ENCODE results near the gene NCAM1. TPM values are rescaled to one million over a fixed set of nuclear protein-coding genes. Genes with fewer than 3 reads are reported as not detected.

The NCAM1 gene
- total and polyA plus RNA-seq, 2 donors (not counting 1 experiment from before 2014, with no cell fraction given), result 0.17 to 2.6 TPM

- Histone ChIP-seq H3K27me3 (ENCODE audit: control insufficient read depth, insufficient read depth, low read length) (no peaks in the 10 kb centered on the region), H3K27ac (ENCODE audit: insufficient read depth, low read length) (no peak overlapping the region), H3K9ac (ENCODE audit: insufficient read depth, low read length) (no peak overlapping the region), H3K4me2 (ENCODE audit: extremely low read depth, insufficient read depth, low read length) (no peak overlapping the region), H3K4me3 (replicated peaks in 1 of 4; ENCODE audit: control extremely low read depth in 1 of 4, insufficient read depth in 1 of 4, low read depth in 3 of 4, low read length in 4 of 4) (no peak overlapping the region), H4K20me1 (ENCODE audit: control insufficient read depth, extremely low read depth, insufficient read depth, low read length) (no peaks in the 10 kb centered on the region), H3K9me3 (ENCODE audit: control insufficient read depth, insufficient read depth, low read depth, low read length) (no peaks in the 10 kb centered on the region), H2AFZ (ENCODE audit: low read length) (no peak overlapping the region), H3K4me1 (ENCODE audit: control insufficient read depth, extremely low read depth, insufficient read depth, low read length) (no peaks in the 10 kb centered on the region), H3K36me3 (ENCODE audit: control insufficient read depth, insufficient read depth, low read length) (no peaks in the 10 kb centered on the region), H3K79me2 (ENCODE audit: control insufficient read depth, insufficient read depth, low read length) (no peaks in the 10 kb centered on the region)
- no peak for DNase-seq (ENCODE audit: low read depth in 2 of 2)
- TF ChIP-seq, protein P1, sequence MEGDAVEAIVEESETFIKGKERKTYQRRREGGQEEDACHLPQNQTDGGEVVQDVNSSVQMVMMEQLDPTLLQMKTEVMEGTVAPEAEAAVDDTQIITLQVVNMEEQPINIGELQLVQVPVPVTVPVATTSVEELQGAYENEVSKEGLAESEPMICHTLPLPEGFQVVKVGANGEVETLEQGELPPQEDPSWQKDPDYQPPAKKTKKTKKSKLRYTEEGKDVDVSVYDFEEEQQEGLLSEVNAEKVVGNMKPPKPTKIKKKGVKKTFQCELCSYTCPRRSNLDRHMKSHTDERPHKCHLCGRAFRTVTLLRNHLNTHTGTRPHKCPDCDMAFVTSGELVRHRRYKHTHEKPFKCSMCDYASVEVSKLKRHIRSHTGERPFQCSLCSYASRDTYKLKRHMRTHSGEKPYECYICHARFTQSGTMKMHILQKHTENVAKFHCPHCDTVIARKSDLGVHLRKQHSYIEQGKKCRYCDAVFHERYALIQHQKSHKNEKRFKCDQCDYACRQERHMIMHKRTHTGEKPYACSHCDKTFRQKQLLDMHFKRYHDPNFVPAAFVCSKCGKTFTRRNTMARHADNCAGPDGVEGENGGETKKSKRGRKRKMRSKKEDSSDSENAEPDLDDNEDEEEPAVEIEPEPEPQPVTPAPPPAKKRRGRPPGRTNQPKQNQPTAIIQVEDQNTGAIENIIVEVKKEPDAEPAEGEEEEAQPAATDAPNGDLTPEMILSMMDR (conservative IDR thresholded peaks at IDR 0.05 in 1 of 2, IDR thresholded peaks at IDR 0.05 in 1 of 2; ENCODE audit: low read depth in 1 of 2, low read length in 2 of 2), result no peak
- no peak for TF ChIP-seq EZH2 (IDR thresholded peaks at IDR 0.05; ENCODE audit: low read length, missing control alignments)
Observed at GRCh38 chr11:113255096-113255495, 293.9 kb downstream of the NCAM1 start.

DNA sequence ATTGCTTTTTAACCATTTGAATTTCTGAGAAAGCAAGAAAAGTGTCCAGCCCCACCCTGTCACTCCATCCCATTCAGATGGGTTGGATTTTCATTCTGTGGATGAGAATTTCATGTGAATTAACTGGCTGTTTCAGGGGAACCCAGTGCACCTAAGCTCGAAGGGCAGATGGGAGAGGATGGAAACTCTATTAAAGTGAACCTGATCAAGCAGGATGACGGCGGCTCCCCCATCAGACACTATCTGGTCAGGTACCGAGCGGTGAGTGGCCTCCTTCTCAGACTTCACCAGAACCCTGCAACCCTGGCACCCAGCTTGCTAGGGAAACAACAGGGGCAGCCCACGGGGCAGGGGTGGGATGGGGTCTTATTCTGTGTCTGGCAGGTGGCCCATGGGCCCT lies 294.5 kb downstream of the NCAM1 start:
- TF ChIP-seq EZH2 (IDR thresholded peaks at IDR 0.05; ENCODE audit: low read length, missing control alignments), result no peak
- TF ChIP-seq, protein P1 (conservative IDR thresholded peaks at IDR 0.05 in 1 of 2, IDR thresholded peaks at IDR 0.05 in 1 of 2; ENCODE audit: low read depth in 1 of 2, low read length in 2 of 2), result no peak
- Histone ChIP-seq H3K27me3 (ENCODE audit: control insufficient read depth, insufficient read depth, low read length) (no peaks in the 10 kb centered on the region), H3K4me2 (ENCODE audit: extremely low read depth, insufficient read depth, low read length) (no peak overlapping the region), H3K9me3 (ENCODE audit: control insufficient read depth, insufficient read depth, low read depth, low read length) (no peaks in the 10 kb centered on the region), H3K9ac (ENCODE audit: insufficient read depth, low read length) (no peak overlapping the region), H4K20me1 (ENCODE audit: control insufficient read depth, extremely low read depth, insufficient read depth, low read length) (no peaks in the 10 kb centered on the region), H3K79me2 (ENCODE audit: control insufficient read depth, insufficient read depth, low read length) (no peaks in the 10 kb centered on the region), H3K27ac (ENCODE audit: insufficient read depth, low read length) (no peak overlapping the region), H3K4me1 (ENCODE audit: control insufficient read depth, extremely low read depth, insufficient read depth, low read length) (no peaks in the 10 kb centered on the region), H3K36me3 (ENCODE audit: control insufficient read depth, insufficient read depth, low read length) (no peaks in the 10 kb centered on the region), H3K4me3 (replicated peaks in 1 of 4; ENCODE audit: control extremely low read depth in 1 of 4, insufficient read depth in 1 of 4, low read depth in 3 of 4, low read length in 4 of 4) (no peak overlapping the region), H2AFZ (ENCODE audit: low read length) (no peak overlapping the region)
- no peak for DNase-seq (ENCODE audit: low read depth in 2 of 2)

DNA sequence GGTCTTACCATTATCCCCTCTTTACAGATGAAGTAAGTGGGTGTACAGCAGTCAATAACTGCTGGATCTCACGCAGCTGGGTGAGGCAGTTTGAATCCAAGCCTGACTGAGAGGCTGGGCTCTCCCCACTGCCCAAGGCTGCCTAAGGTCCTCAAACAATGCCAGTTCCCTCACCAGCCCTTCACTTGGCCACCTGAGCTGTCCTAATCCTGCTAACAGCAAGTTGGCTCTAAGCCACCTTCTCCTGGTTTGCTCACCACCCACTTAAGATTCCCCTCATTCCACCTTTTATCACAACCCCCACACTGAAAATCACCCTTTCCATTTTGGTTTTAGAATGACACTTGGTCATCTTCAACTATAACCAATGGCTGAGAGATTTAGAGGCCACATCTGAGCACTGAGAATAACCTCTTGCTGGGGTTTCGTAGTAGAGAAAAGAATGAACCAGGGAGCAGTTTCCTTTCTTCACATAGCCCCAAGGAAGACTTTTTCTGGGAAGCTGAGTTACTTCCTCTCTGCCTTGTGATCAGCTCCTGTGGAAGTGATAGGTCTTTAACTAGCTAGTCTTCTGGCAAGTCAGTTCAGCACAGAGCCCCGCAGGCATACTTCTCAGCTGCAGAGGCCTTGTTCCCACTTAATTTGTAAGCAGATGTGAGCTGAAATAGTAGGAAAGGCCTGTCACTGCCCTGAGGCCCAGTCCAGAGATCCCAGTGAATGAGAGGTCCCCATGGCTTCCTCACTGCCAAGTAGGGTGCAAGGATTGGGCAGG lies 295.4 kb downstream of the NCAM1 start:
- Histone ChIP-seq H3K4me2 (ENCODE audit: extremely low read depth, insufficient read depth, low read length) (no peak overlapping the region), H3K79me2 (ENCODE audit: control insufficient read depth, insufficient read depth, low read length) (no peaks in the 10 kb centered on the region), H3K9ac (ENCODE audit: insufficient read depth, low read length) (no peak overlapping the region), H4K20me1 (ENCODE audit: control insufficient read depth, extremely low read depth, insufficient read depth, low read length) (no peaks in the 10 kb centered on the region), H3K9me3 (ENCODE audit: control insufficient read depth, insufficient read depth, low read depth, low read length) (no peaks in the 10 kb centered on the region), H3K4me1 (ENCODE audit: control insufficient read depth, extremely low read depth, insufficient read depth, low read length) (no peaks in the 10 kb centered on the region), H3K27me3 (ENCODE audit: control insufficient read depth, insufficient read depth, low read length) (no peaks in the 10 kb centered on the region), H3K27ac (ENCODE audit: insufficient read depth, low read length) (no peak overlapping the region), H2AFZ (ENCODE audit: low read length) (no peak overlapping the region), H3K4me3 (replicated peaks in 1 of 4; ENCODE audit: control extremely low read depth in 1 of 4, insufficient read depth in 1 of 4, low read depth in 3 of 4, low read length in 4 of 4) (no peak overlapping the region), H3K36me3 (ENCODE audit: control insufficient read depth, insufficient read depth, low read length) (no peaks in the 10 kb centered on the region)
- TF ChIP-seq, protein P1 (conservative IDR thresholded peaks at IDR 0.05 in 1 of 2, IDR thresholded peaks at IDR 0.05 in 1 of 2; ENCODE audit: low read depth in 1 of 2, low read length in 2 of 2), result no peak
- no peak for TF ChIP-seq EZH2 (IDR thresholded peaks at IDR 0.05; ENCODE audit: low read length, missing control alignments)
- peak in 1 of 2 donors; percentile 13 for DNase-seq (ENCODE audit: low read depth in 2 of 2)

All from fibroblast of lung (primary cell).